Measurements from ENCODE around the gene BPNT1. TPM values are rescaled to one million over a fixed set of nuclear protein-coding genes. Genes with fewer than 3 reads are reported as not detected.

The BPNT1 gene
- total RNA-seq, 2 experiments from 2014 or later, result 43.0 to 98.5 TPM

DNA sequence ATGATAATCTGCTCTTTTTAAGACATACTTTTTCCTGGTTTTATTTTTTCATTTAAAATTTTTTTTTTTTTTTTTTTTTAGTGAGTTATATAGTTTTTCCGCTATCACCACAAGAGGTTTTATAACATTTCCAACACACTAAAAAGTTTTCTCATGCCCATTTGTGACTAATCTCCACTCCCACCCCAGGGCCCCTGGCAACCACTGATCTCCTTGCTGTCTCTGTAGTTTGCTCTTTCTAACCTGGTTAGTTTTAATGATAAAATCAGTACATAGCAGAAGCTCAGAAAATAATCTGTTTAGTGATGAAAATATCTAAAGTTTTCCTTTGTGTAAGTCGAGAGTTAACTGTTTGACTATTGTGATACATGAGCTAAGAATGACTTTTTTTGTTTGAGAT lies 46.2 kb upstream of the BPNT1 start:
- CTCF ChIA-PET (ENCODE audit: unreplicated experiment), result no interaction called here
- H3K4me1 ChIP-seq (ENCODE audit: insufficient read depth, low read length, poor library complexity, severe bottlenecking), result no peaks in the 10 kb centered on the region
- POLR2A ChIA-PET, result interaction anchor here (0.7 to 1.5 kb wide), 3 partner anchors 34 to 415 kb away, joined by 3 to 4 read pairs (median 3); no protein-coding TSS in a partner anchor
- no peaks in the 10 kb centered on the region for H3K9me3 ChIP-seq (ENCODE audit: low read length)
- no peak overlapping the region for H3K4me3 ChIP-seq (ENCODE audit: low read depth, low read length, poor library complexity, severe bottlenecking)
- H3K79me2 ChIP-seq (ENCODE audit: insufficient read depth, low read depth, low read length), result no peaks in the 10 kb centered on the region
- intact Hi-C loops (cut with micrococcal nuclease; ENCODE audit: unreplicated experiment), result no loop called here
- no peak overlapping the region for H3K4me2 ChIP-seq (ENCODE audit: low read length)
- no peak overlapping the region for H2AFZ ChIP-seq (ENCODE audit: low read length)
- H3K36me3 ChIP-seq (ENCODE audit: insufficient read depth, low read length), result peaks cover 85% of the 10 kb centered on the region
- no TSS peak for BruUV-seq (replicated peaks)
- no peaks in the 10 kb centered on the region for H4K20me1 ChIP-seq (ENCODE audit: insufficient read depth, low read length)
- H3K9me2 ChIP-seq (ENCODE audit: insufficient read depth, low read length), result no peaks in the 10 kb centered on the region
- no peak overlapping the region for H3K27ac ChIP-seq (ENCODE audit: low read depth, low read length, poor library complexity, severe bottlenecking)
- DNase-seq (ENCODE audit: low spot score), result no peak
- no peak for TF ChIP-seq EZH2phosphoT487 (IDR thresholded peaks at IDR 0.05; ENCODE audit: borderline replicate concordance, low read depth, low read length)
- TF ChIP-seq, protein P1, sequence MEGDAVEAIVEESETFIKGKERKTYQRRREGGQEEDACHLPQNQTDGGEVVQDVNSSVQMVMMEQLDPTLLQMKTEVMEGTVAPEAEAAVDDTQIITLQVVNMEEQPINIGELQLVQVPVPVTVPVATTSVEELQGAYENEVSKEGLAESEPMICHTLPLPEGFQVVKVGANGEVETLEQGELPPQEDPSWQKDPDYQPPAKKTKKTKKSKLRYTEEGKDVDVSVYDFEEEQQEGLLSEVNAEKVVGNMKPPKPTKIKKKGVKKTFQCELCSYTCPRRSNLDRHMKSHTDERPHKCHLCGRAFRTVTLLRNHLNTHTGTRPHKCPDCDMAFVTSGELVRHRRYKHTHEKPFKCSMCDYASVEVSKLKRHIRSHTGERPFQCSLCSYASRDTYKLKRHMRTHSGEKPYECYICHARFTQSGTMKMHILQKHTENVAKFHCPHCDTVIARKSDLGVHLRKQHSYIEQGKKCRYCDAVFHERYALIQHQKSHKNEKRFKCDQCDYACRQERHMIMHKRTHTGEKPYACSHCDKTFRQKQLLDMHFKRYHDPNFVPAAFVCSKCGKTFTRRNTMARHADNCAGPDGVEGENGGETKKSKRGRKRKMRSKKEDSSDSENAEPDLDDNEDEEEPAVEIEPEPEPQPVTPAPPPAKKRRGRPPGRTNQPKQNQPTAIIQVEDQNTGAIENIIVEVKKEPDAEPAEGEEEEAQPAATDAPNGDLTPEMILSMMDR (conservative IDR thresholded peaks at IDR 0.05; ENCODE audit: low read length), result no peak

DNA sequence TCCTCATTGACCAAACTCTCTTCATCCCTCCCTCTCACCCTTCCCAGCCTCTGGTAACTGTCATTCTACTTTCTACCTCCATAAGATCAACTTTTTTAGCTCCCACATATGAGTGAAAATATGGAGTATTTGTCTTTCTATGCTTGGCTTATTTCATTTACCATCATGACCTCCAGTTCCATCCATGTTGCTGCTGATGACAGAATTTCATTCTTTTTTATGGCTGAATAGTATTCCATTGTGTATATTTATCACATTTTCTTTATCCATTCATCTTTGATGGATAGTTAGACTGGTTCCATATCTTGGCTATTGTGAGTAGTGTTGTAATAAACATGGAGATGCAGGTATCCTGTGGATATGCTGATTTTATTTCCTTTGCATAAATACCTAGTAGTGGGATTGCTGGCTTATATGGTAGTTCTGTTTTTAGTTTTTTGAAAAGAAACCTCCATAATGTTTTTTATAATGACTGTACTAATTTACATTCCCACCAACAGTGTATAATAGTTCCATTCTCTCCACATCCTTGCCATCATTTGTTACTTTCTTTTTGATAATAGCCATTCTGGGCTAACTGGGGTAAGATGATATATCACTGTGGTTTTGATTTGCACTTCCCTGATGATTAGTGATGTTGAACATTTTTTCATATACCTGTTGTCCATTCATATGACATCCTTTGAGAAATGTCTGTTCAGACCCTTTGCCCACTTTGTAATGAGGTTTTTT lies 40.1 kb upstream of the BPNT1 start:
- POLR2A ChIA-PET, result no interaction called here
- no peak overlapping the region for H3K27ac ChIP-seq (ENCODE audit: low read depth, low read length, poor library complexity, severe bottlenecking)
- no peak overlapping the region for H3K4me2 ChIP-seq (ENCODE audit: low read length)
- no peak for DNase-seq (ENCODE audit: low spot score)
- H3K4me1 ChIP-seq (ENCODE audit: insufficient read depth, low read length, poor library complexity, severe bottlenecking), result no peaks in the 10 kb centered on the region
- peaks cover 84% of the 10 kb centered on the region for H3K36me3 ChIP-seq (ENCODE audit: insufficient read depth, low read length)
- TF ChIP-seq EZH2phosphoT487 (IDR thresholded peaks at IDR 0.05; ENCODE audit: borderline replicate concordance, low read depth, low read length), result no peak
- TF ChIP-seq, protein P1 (conservative IDR thresholded peaks at IDR 0.05; ENCODE audit: low read length), result no peak
- no peaks in the 10 kb centered on the region for H3K9me3 ChIP-seq (ENCODE audit: low read length)
- CTCF ChIA-PET (ENCODE audit: unreplicated experiment), result no interaction called here
- H3K4me3 ChIP-seq (ENCODE audit: low read depth, low read length, poor library complexity, severe bottlenecking), result no peak overlapping the region
- H3K9me2 ChIP-seq (ENCODE audit: insufficient read depth, low read length), result no peaks in the 10 kb centered on the region
- BruUV-seq (replicated peaks), result no TSS peak
- no peaks in the 10 kb centered on the region for H3K79me2 ChIP-seq (ENCODE audit: insufficient read depth, low read depth, low read length)
- H4K20me1 ChIP-seq (ENCODE audit: insufficient read depth, low read length), result no peaks in the 10 kb centered on the region; the same call in 1 of the 2 replicates
- intact Hi-C loops (cut with micrococcal nuclease; ENCODE audit: unreplicated experiment), result no loop called here
- no peak overlapping the region for H2AFZ ChIP-seq (ENCODE audit: low read length)

DNA sequence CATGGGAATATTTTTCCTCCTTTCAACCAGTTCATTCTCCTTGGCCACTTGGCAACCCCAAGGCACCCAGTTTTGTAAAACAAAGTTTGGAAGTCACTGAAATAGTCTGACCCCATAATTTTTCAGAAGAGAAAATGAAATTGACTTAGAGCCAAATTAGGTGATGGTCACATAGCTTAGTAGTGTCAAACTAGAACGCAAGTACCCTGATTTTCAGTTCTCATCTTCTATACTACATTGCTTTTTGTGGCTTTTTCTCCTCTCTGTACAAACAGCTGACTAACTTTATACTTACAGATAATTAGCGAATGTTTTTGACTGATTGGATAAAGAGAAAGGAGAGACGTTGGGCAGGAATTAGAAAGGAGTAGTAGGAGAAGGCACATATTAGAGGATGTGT lies 37.5 kb upstream of the BPNT1 start:
- no peak for DNase-seq (ENCODE audit: low spot score)
- no peaks in the 10 kb centered on the region for H3K4me1 ChIP-seq (ENCODE audit: insufficient read depth, low read length, poor library complexity, severe bottlenecking)
- intact Hi-C loops (cut with micrococcal nuclease; ENCODE audit: unreplicated experiment), result no loop called here
- no peaks in the 10 kb centered on the region for H3K9me3 ChIP-seq (ENCODE audit: low read length)
- no TSS peak for BruUV-seq (replicated peaks)
- H3K36me3 ChIP-seq (ENCODE audit: insufficient read depth, low read length), result peaks cover 66% of the 10 kb centered on the region
- H3K27ac ChIP-seq (ENCODE audit: low read depth, low read length, poor library complexity, severe bottlenecking), result no peak overlapping the region
- no peaks in the 10 kb centered on the region for H3K9me2 ChIP-seq (ENCODE audit: insufficient read depth, low read length)
- no peak for TF ChIP-seq EZH2phosphoT487 (IDR thresholded peaks at IDR 0.05; ENCODE audit: borderline replicate concordance, low read depth, low read length)
- TF ChIP-seq, protein P1 (conservative IDR thresholded peaks at IDR 0.05; ENCODE audit: low read length), result no peak
- no peaks in the 10 kb centered on the region; the same call in 1 of the 2 replicates for H4K20me1 ChIP-seq (ENCODE audit: insufficient read depth, low read length)
- CTCF ChIA-PET (ENCODE audit: unreplicated experiment), result no interaction called here
- H3K79me2 ChIP-seq (ENCODE audit: insufficient read depth, low read depth, low read length), result no peaks in the 10 kb centered on the region
- no peak overlapping the region for H2AFZ ChIP-seq (ENCODE audit: low read length)
- H3K4me3 ChIP-seq (ENCODE audit: low read depth, low read length, poor library complexity, severe bottlenecking), result no peak overlapping the region
- no peak overlapping the region for H3K4me2 ChIP-seq (ENCODE audit: low read length)
- POLR2A ChIA-PET, result interaction anchor here (1.3 kb wide), 1 partner anchor 14 kb away, joined by 3 read pairs; no protein-coding TSS in a partner anchor

Measured in OCI-LY7 (cell line).